HepG2 (cell line): Measurements from ENCODE around the gene ZMYM3. TPM values are rescaled to one million over a fixed set of nuclear protein-coding genes. Genes with fewer than 3 reads are reported as not detected.

Source experiments
- FOXA3 ChIP-seq: IDR thresholded peaks from 2 replicates; pipeline ENCODE4 v1.6.1; 2016; ENCODE audit warnings: missing genetic modification reagents, missing compliant biosample characterization
- HINFP ChIP-seq: sonication (generic); formaldehyde crosslinking; IDR thresholded peaks from 2 replicates; pipeline ENCODE4 v1.4.0; 2020; ENCODE audit warnings: low read depth, mild to moderate bottlenecking, missing genetic modification reagents
- MIXL1 ChIP-seq: IDR thresholded peaks from 2 replicates; pipeline ENCODE4 v1.6.1; 2016
- MYC ChIP-seq: sonication (generic); formaldehyde crosslinking; IDR thresholded peaks from 2 replicates; pipeline ENCODE4 v1.9.0; 2021; ENCODE audit warnings: missing genetic modification reagents, borderline replicate concordance
- NBN ChIP-seq: fragments of 450-650 bp; conservative IDR thresholded peaks from 2 replicates; pipeline ENCODE4 v1.6.1; 2017
- REPIN1 ChIP-seq: sonication (generic); formaldehyde crosslinking; IDR thresholded peaks from 2 replicates; pipeline ENCODE4 v1.8.0; 2022; ENCODE audit warnings: missing genetic modification reagents, low read depth, mild to moderate bottlenecking, borderline replicate concordance
- SOX5 ChIP-seq: IDR thresholded peaks from 2 replicates; pipeline ENCODE4 v1.6.1; 2016; ENCODE audit warnings: borderline replicate concordance
- STAG1 ChIP-seq: sonication (generic); formaldehyde crosslinking; IDR thresholded peaks from 2 replicates; pipeline ENCODE4 v1.4.0; 2020; ENCODE audit warnings: missing genetic modification reagents
- TP53 ChIP-seq: sonication (generic); formaldehyde crosslinking; conservative IDR thresholded peaks from 2 replicates; pipeline ENCODE4 v1.4.0; 2020; ENCODE audit warnings: missing genetic modification reagents
- ZBTB43 ChIP-seq: sonication (generic); formaldehyde crosslinking; conservative IDR thresholded peaks from 2 replicates; pipeline ENCODE4 v1.4.0; 2020; ENCODE audit warnings: missing genetic modification reagents
- ZEB1 ChIP-seq: IDR thresholded peaks from 2 replicates; pipeline ENCODE4 v1.6.1; 2012; ENCODE audit warnings: mild to moderate bottlenecking, low read depth, inconsistent platforms; ENCODE audit not compliant: insufficient replicate concordance
- ZFP36 ChIP-seq: fragments of 150-350 bp; IDR thresholded peaks from 2 replicates; pipeline ENCODE4 v1.6.1; 2018; ENCODE audit warnings: borderline replicate concordance, low read length, low read depth; ENCODE audit not compliant: partially characterized antibody
- ZNF510 ChIP-seq: sonication (generic); formaldehyde crosslinking; IDR thresholded peaks from 2 replicates; pipeline ENCODE4 v1.4.0; 2020; ENCODE audit warnings: low read depth, mild to moderate bottlenecking, missing genetic modification reagents
- ZNF556 ChIP-seq: sonication (generic); formaldehyde crosslinking; IDR thresholded peaks from 2 replicates; pipeline ENCODE4 v1.4.0; 2020; ENCODE audit warnings: mild to moderate bottlenecking, missing genetic modification reagents, borderline replicate concordance
- ZNF598 ChIP-seq: sonication (generic); formaldehyde crosslinking; IDR thresholded peaks from 2 replicates; pipeline ENCODE4 v1.5.1; 2020; ENCODE audit warnings: mild to moderate bottlenecking, missing genetic modification reagents, borderline replicate concordance
- ZNF629 ChIP-seq: sonication (generic); formaldehyde crosslinking; conservative IDR thresholded peaks from 2 replicates; pipeline ENCODE4 v1.5.0; 2020; ENCODE audit warnings: missing genetic modification reagents
- ZNF747 ChIP-seq: sonication (generic); formaldehyde crosslinking; IDR thresholded peaks from 2 replicates; pipeline ENCODE4 v1.8.1; 2023; ENCODE audit warnings: missing genetic modification reagents, mild to moderate bottlenecking, borderline replicate concordance
- polyA plus RNA-seq, 8 experiments: library from polyadenylated mRNA; depleted of rRNA in 3 of 8; stranded (reverse) in 7 of 8; unstranded in 1 of 8; fragments of >200 nt; fragmentation: Illumina TruSeq in 4 of 8; extraction: Trizol in 4 of 8; gene quantifications; 2 replicates each; pipeline versions ENCODE4 v1.2.1 to v1.2.3, GENCODE V29; 2011 to 2016; ENCODE audit warnings: low read depth in 4 of 8, missing spikeins in 1 of 8, mixed read lengths in 1 of 8; ENCODE audit not compliant: insufficient read depth in 1 of 8
- total RNA-seq, 5 experiments: library from RNA; depleted of rRNA; stranded (reverse); fragments of >200 nt; fragmentation: Illumina TruSeq; extraction: Trizol; gene quantifications; 2 replicates each; pipeline ENCODE4 v1.2.3, GENCODE V29; 2016; ENCODE audit warnings: low read depth in 1 of 5
- TF ChIP-seq, protein P1 (sequence below), 2 experiments: sonication (generic) in 1 of 2; formaldehyde crosslinking in 1 of 2; IDR thresholded peaks; 2 replicates each; pipeline versions ENCODE4 v1.4.0 to v1.6.1; 2016 to 2020; ENCODE audit warnings: borderline replicate concordance in 1 of 2, low read depth in 1 of 2, mild to moderate bottlenecking in 1 of 2, missing genetic modification reagents in 1 of 2
- TF ChIP-seq, protein P2 (sequence below): sonication (generic); formaldehyde crosslinking; IDR thresholded peaks from 2 replicates; pipeline ENCODE4 v1.9.0; 2022; ENCODE audit warnings: missing genetic modification reagents, mild to moderate bottlenecking, borderline replicate concordance

Gene ZMYM3
- total and polyA plus RNA-seq, 2 of the 13 experiments (the other 11 are each of a cell fraction or from before 2014, with no cell fraction given), result 26.4 to 35.4 TPM

DNA sequence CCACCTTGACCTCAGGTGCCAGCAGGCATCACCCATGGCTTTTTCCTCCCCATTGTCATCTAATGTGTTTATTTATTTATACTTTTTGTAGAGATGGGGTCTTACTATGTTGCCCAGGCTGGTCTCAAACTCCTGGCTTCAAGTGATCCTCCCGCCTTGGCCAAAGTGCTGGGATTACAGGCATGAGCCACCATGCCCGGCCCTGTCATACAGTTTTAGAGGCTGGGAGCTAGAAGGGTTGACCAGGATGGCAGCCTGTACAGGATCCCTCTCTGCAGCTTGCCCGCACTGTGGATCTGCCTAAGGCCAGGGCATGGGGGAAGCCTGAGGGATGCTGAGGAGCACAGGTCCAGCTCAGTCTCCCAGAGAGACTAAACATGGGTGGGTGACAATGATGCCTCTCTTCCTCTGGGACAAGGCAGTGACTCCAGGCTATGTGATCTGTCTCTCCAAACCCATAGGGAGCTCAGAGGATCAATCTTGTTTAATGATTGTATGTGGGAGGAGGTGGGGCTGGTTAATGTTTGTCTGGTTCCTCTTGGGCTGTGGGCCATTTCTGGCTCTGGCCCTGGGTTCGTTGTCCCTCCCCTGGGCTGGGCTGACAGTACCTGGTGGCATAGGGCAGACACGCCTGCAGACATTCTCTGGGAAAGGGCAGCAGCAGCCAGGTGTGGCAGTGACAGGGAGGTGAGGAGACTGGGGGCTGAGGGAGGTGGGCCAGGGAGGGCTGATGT lies 39.2 kb downstream of the ZMYM3 start (continued):
- TF ChIP-seq, protein P1, sequence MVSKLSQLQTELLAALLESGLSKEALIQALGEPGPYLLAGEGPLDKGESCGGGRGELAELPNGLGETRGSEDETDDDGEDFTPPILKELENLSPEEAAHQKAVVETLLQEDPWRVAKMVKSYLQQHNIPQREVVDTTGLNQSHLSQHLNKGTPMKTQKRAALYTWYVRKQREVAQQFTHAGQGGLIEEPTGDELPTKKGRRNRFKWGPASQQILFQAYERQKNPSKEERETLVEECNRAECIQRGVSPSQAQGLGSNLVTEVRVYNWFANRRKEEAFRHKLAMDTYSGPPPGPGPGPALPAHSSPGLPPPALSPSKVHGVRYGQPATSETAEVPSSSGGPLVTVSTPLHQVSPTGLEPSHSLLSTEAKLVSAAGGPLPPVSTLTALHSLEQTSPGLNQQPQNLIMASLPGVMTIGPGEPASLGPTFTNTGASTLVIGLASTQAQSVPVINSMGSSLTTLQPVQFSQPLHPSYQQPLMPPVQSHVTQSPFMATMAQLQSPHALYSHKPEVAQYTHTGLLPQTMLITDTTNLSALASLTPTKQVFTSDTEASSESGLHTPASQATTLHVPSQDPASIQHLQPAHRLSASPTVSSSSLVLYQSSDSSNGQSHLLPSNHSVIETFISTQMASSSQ (IDR thresholded peaks at IDR 0.05; ENCODE audit: low read depth), result peak; percentile 90
- TF ChIP-seq, protein P1 (CRISPR knock-in tag; IDR thresholded peaks at IDR 0.05; ENCODE audit: borderline replicate concordance), result peak; percentile 96
- TF ChIP-seq HINFP (CRISPR knock-in tag) (0 out of 2 replicates have a peak, but pooled peaks have one; percentile 35), NBN (no peak), ZEB1 (peak; percentile 94), TP53 (CRISPR knock-in tag) (0 out of 2 replicates have a peak, but pooled peaks have one; percentile 24), FOXA3 (peak; percentile 57), ZBTB43 (CRISPR knock-in tag) (0 out of 2 replicates have a peak, but pooled peaks have one; percentile 20), MIXL1 (peak; percentile 79; the same call in 1 of the 2 replicates), REPIN1 (CRISPR knock-in tag) (peak; percentile 77; the same call in 1 of the 2 replicates), ZNF556 (CRISPR knock-in tag) (no peak), ZNF629 (CRISPR knock-in tag) (0 out of 2 replicates have a peak, but pooled peaks have one; percentile 22), MYC (CRISPR knock-in tag) (0 out of 2 replicates have a peak, but pooled peaks have one; percentile 16), ZNF747 (CRISPR knock-in tag) (0 out of 2 replicates have a peak, but pooled peaks have one; percentile 28), ZNF510 (CRISPR knock-in tag) (0 out of 2 replicates have a peak, but pooled peaks have one; percentile 27), ZNF598 (CRISPR knock-in tag) (0 out of 2 replicates have a peak, but pooled peaks have one; percentile 6), ZFP36 (no peak), STAG1 (CRISPR knock-in tag) (0 out of 2 replicates have a peak, but pooled peaks have one; percentile 12), SOX5 (0 out of 2 replicates have a peak, but pooled peaks have one; percentile 12)
- TF ChIP-seq, protein P2, sequence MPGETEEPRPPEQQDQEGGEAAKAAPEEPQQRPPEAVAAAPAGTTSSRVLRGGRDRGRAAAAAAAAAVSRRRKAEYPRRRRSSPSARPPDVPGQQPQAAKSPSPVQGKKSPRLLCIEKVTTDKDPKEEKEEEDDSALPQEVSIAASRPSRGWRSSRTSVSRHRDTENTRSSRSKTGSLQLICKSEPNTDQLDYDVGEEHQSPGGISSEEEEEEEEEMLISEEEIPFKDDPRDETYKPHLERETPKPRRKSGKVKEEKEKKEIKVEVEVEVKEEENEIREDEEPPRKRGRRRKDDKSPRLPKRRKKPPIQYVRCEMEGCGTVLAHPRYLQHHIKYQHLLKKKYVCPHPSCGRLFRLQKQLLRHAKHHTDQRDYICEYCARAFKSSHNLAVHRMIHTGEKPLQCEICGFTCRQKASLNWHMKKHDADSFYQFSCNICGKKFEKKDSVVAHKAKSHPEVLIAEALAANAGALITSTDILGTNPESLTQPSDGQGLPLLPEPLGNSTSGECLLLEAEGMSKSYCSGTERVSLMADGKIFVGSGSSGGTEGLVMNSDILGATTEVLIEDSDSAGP, result peak; percentile 75; the same call in 1 of the 2 replicates
